ENCODE results near the gene NPVF. TPM values are rescaled to one million over a fixed set of nuclear protein-coding genes. Genes with fewer than 3 reads are reported as not detected.

Gene NPVF
- total and polyA plus RNA-seq, 2 of the 4 experiments (the other 2 are of a cell fraction): not detected

DNA sequence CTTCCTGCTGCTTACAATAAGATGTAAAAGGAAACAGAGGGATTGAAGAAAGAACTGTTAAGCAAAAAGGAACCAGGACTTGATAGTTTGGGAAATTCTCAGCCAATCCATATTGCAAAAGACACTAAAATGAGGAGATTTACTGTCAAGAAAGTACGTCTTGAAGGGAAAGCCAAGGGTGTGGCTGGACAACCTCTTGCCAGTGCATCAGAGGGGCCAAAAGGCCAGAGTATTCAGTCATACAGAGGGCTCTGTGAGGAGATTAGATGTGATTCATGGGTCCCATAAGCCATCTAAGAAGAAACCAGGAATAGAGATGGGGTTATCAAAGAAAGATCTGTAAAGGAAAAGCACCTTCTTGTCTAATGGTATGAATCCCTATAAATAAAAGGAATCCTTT, 25.4 kb upstream of the NPVF start:
- CTCF ChIA-PET: no interaction called here

More for the DNA sequence above, 25.4 kb upstream of the NPVF start:
- Histone ChIP-seq H3K79me1 (ENCODE audit: low read depth in 1 of 2, low read length in 2 of 2) (no peaks in the 10 kb centered on the region), H4K20me1 (ENCODE audit: insufficient read depth, low read length) (no peaks in the 10 kb centered on the region), H3K9ac (ENCODE audit: low read depth, low read length) (no peak overlapping the region), H3K36me3 (ENCODE audit: control insufficient read depth, insufficient read depth, low read length) (no peaks in the 10 kb centered on the region), H2AFZ (replicated peaks; ENCODE audit: low read length, poor library complexity) (no peak overlapping the region), H3K9me3 (ENCODE audit: control insufficient read depth, insufficient read depth, low read length) (no peaks in the 10 kb centered on the region), H4K8ac (ENCODE audit: low read depth in 2 of 2, low read length in 2 of 2) (no peak overlapping the region), H3K4ac (ENCODE audit: low read depth, low read length) (no peak overlapping the region), H3K4me1 (ENCODE audit: control insufficient read depth, insufficient read depth, low read length) (no peaks in the 10 kb centered on the region), H3K4me2 (ENCODE audit: low read depth, low read length) (no peak overlapping the region), H2BK120ac (ENCODE audit: low read depth, low read length) (no peak overlapping the region), H2AK9ac (replicated peaks; ENCODE audit: low read depth, low read length, poor library complexity) (no peak overlapping the region), H3K27me3 (ENCODE audit: control insufficient read depth, insufficient read depth, low read length) (peaks cover 2% of the 10 kb centered on the region; the same call in 1 of the 2 replicates), H3K9me1 (ENCODE audit: insufficient read depth, low read length) (no peaks in the 10 kb centered on the region), H3K4me3 (ENCODE audit: insufficient read depth, low read depth, low read length) (no peak overlapping the region), H3K14ac (replicated peaks; ENCODE audit: low read depth, low read length) (no peak overlapping the region), H3K18ac (ENCODE audit: low read depth, low read length) (no peak overlapping the region), H3K56ac (ENCODE audit: extremely low read depth, insufficient read depth, low read length) (no peak overlapping the region), H4K91ac (ENCODE audit: insufficient read depth, low read depth, low read length) (no peak overlapping the region), H4K5ac (ENCODE audit: low read depth, low read length) (no peak overlapping the region), H2BK15ac (ENCODE audit: low read depth, low read length) (no peak overlapping the region), H3K23ac (ENCODE audit: low read depth, low read length) (no peak overlapping the region), H2BK5ac (ENCODE audit: low read depth, low read length, poor library complexity, severe bottlenecking) (no peak overlapping the region), H2BK20ac (ENCODE audit: low read depth, low read length) (no peak overlapping the region), H3K27ac (ENCODE audit: insufficient read depth, low read length) (no peak overlapping the region), H2AK5ac (ENCODE audit: low read depth, low read length) (no peak overlapping the region)
- in situ Hi-C loops (cut with MboI; ENCODE audit: low sequenced_read_pairs): no loop called here
- TF ChIP-seq SMC3 (IDR thresholded peaks at IDR 0.05; ENCODE audit: low read depth, low read length) (no peak), NFE2L2 (IDR thresholded peaks at IDR 0.05; ENCODE audit: low read depth, low read length) (no peak), CHD1 (IDR thresholded peaks at IDR 0.05; ENCODE audit: low read depth, low read length) (no peak), RCOR1 (IDR thresholded peaks at IDR 0.05; ENCODE audit: insufficient replicate concordance, low read length) (no peak), FOS (IDR thresholded peaks at IDR 0.05; ENCODE audit: low read depth, low read length) (no peak), MAFK (IDR thresholded peaks at IDR 0.05; ENCODE audit: low read depth, low read length) (no peak), RFX5 (IDR thresholded peaks at IDR 0.05; ENCODE audit: low read depth, low read length) (no peak), POLR2A (IDR thresholded peaks at IDR 0.05; ENCODE audit: low read depth, low read length) (no peak), MXI1 (IDR thresholded peaks at IDR 0.05; ENCODE audit: borderline replicate concordance, low read depth, low read length) (no peak), BHLHE40 (IDR thresholded peaks at IDR 0.05; ENCODE audit: low read depth, low read length) (no peak)
- TF ChIP-seq, protein P1, sequence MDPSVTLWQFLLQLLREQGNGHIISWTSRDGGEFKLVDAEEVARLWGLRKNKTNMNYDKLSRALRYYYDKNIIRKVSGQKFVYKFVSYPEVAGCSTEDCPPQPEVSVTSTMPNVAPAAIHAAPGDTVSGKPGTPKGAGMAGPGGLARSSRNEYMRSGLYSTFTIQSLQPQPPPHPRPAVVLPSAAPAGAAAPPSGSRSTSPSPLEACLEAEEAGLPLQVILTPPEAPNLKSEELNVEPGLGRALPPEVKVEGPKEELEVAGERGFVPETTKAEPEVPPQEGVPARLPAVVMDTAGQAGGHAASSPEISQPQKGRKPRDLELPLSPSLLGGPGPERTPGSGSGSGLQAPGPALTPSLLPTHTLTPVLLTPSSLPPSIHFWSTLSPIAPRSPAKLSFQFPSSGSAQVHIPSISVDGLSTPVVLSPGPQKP (IDR thresholded peaks at IDR 0.05; ENCODE audit: borderline replicate concordance, low read depth, low read length): no peak
- TF ChIP-seq, protein P2, sequence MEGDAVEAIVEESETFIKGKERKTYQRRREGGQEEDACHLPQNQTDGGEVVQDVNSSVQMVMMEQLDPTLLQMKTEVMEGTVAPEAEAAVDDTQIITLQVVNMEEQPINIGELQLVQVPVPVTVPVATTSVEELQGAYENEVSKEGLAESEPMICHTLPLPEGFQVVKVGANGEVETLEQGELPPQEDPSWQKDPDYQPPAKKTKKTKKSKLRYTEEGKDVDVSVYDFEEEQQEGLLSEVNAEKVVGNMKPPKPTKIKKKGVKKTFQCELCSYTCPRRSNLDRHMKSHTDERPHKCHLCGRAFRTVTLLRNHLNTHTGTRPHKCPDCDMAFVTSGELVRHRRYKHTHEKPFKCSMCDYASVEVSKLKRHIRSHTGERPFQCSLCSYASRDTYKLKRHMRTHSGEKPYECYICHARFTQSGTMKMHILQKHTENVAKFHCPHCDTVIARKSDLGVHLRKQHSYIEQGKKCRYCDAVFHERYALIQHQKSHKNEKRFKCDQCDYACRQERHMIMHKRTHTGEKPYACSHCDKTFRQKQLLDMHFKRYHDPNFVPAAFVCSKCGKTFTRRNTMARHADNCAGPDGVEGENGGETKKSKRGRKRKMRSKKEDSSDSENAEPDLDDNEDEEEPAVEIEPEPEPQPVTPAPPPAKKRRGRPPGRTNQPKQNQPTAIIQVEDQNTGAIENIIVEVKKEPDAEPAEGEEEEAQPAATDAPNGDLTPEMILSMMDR (conservative IDR thresholded peaks at IDR 0.05; ENCODE audit: low read depth, low read length): no peak
- TF ChIP-seq, protein P3, sequence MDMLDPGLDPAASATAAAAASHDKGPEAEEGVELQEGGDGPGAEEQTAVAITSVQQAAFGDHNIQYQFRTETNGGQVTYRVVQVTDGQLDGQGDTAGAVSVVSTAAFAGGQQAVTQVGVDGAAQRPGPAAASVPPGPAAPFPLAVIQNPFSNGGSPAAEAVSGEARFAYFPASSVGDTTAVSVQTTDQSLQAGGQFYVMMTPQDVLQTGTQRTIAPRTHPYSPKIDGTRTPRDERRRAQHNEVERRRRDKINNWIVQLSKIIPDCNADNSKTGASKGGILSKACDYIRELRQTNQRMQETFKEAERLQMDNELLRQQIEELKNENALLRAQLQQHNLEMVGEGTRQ (IDR thresholded peaks at IDR 0.05; ENCODE audit: low read depth, low read length): no peak
- ATAC-seq (ENCODE audit: low read depth) (no peak), DNase-seq (no peak)
- WGBS, 2 experiments (ENCODE audit: extremely low coverage in 2 of 2, insufficient read length in 1 of 2): 100% methylated on average over 1 of the region's 1 CpG; no CpG with 5 or more reads in 1 of the 2 experiments
- no TSS peak for BruUV-seq (replicated peaks)
- intact Hi-C loops (cut with micrococcal nuclease): loop anchor here (10.0 kb wide), 1 partner anchor 1911 kb away; the partner anchor contains the start of gene HOXA9
- POLR2A ChIA-PET (ENCODE audit: unreplicated experiment): no interaction called here
- dilution Hi-C loops (cut with HindIII; ENCODE audit: low sequenced_read_pairs, unreplicated experiment): no loop called here

All from IMR-90 (cell line).